Thoracic aorta (tissue), 2 donors: ENCODE results near the gene SULT1B1. TPM values are rescaled to one million over a fixed set of nuclear protein-coding genes. Genes with fewer than 3 reads are reported as not detected.
"Not testable (repeated sequence)": the region's sequence is repeated elsewhere in the genome, so short reads cannot be mapped to it uniquely, and the experiment has no call there.

ENCODE experiments used
- ATAC-seq: fragments of 150-250 bp; one replicate; pipeline ENCODE4 v1.8.0; 2017; ENCODE audit warnings: low read depth; ENCODE audit not compliant: insufficient number of reproducible peaks, low FRiP score
- DNase-seq: peaks from one replicate; pipeline ENCODE4 v3.0.0-alpha.2; 2020; ENCODE audit warnings: low spot score
- H3K27ac ChIP-seq, 2 donors: fragments of 200-600 bp; sonication (generic); 1 replicate in 1 of 2; 2 replicates in 1 of 2; pipeline ENCODE4 v1.5.1; 2016; ENCODE audit warnings: mild to moderate bottlenecking in 2 of 2, moderate library complexity in 2 of 2
- H3K27me3 ChIP-seq: fragments of 200-600 bp; sonication (generic); replicated peaks from 2 replicates; pipeline ENCODE4 v1.6.0; 2016; ENCODE audit warnings: mild to moderate bottlenecking; ENCODE audit not compliant: insufficient read depth
- H3K36me3 ChIP-seq: fragments of 200-600 bp; sonication (generic); one replicate; pipeline ENCODE4 v1.5.1; 2016
- H3K4me1 ChIP-seq, 2 donors: fragments of 200-600 bp; sonication (generic); 1 replicate in 1 of 2; 2 replicates in 1 of 2; pipeline versions ENCODE4 v1.5.1 to v1.6.0; 2016; ENCODE audit warnings: low read depth in 2 of 2, mild to moderate bottlenecking in 1 of 2; ENCODE audit not compliant: control insufficient read depth in 1 of 2
- H3K4me3 ChIP-seq: fragments of 200-600 bp; sonication (generic); 2 replicates; pipeline ENCODE4 v1.5.1; 2016; ENCODE audit warnings: mild to moderate bottlenecking
- H3K9me3 ChIP-seq: fragments of 200-600 bp; sonication (generic); 2 replicates; pipeline ENCODE4 v1.5.1; 2016
- total RNA-seq, 2 donors: library from RNA; depleted of rRNA; stranded (reverse); fragments of >200 nt; gene quantifications; one replicate each; pipeline versions ENCODE4 v1.1.0 to v1.2.3, GENCODE V29; 2016
- TF ChIP-seq, protein P1 (sequence below): fragments of 200-600 bp; sonication (generic); IDR thresholded peaks from one replicate; pipeline ENCODE4 v1.5.1; 2019; ENCODE audit warnings: antibody characterized with exemption

SULT1B1 gene
- total RNA-seq, 2 donors from 2014 or later = 0.41 to 2.9 TPM

GRCh38 chr4:69776696-69777095, 16.3 kb upstream of the SULT1B1 start:
- no peak for ATAC-seq
- DNase-seq = no peak
- Histone ChIP-seq H3K27me3 (no peaks in the 10 kb centered on the region), H3K27ac (no peak overlapping the region), H3K4me3 (no peak overlapping the region), H3K4me1 (no peaks in the 10 kb centered on the region), H3K36me3 (no peaks in the 10 kb centered on the region), H3K9me3 (no peaks in the 10 kb centered on the region)
- TF ChIP-seq, protein P1, sequence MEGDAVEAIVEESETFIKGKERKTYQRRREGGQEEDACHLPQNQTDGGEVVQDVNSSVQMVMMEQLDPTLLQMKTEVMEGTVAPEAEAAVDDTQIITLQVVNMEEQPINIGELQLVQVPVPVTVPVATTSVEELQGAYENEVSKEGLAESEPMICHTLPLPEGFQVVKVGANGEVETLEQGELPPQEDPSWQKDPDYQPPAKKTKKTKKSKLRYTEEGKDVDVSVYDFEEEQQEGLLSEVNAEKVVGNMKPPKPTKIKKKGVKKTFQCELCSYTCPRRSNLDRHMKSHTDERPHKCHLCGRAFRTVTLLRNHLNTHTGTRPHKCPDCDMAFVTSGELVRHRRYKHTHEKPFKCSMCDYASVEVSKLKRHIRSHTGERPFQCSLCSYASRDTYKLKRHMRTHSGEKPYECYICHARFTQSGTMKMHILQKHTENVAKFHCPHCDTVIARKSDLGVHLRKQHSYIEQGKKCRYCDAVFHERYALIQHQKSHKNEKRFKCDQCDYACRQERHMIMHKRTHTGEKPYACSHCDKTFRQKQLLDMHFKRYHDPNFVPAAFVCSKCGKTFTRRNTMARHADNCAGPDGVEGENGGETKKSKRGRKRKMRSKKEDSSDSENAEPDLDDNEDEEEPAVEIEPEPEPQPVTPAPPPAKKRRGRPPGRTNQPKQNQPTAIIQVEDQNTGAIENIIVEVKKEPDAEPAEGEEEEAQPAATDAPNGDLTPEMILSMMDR = no peak

- DNase-seq (no peak), ATAC-seq (no peak)
- Histone ChIP-seq H3K4me3 (no peak overlapping the region), H3K27ac (no peak overlapping the region), H3K4me1 (no peaks in the 10 kb centered on the region), H3K27me3 (no peaks in the 10 kb centered on the region), H3K9me3 (no peaks in the 10 kb centered on the region), H3K36me3 (no peaks in the 10 kb centered on the region)
- TF ChIP-seq, protein P1 = no peak
Measured at GRCh38 chr4:69775321-69775867, 15.0 kb upstream of the SULT1B1 start.

DNA sequence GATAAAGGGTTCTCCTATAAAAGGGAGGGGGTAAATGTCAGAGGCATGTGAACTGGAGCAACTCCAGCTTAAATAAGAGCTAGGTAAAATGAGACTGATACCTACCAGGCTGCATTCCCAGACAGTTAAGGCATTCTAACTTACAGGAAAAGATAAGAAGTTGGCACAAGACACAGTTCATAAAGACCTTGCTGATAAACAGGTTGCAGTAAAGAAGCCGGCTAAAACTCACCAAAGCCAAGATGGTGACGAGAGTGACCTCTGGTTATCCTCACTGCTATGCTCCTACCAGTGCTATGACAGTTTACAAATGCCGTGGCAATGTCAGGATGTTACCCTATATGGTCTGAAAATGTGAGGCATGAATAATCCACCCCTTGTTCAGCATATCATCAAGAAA, 13.1 kb upstream of the SULT1B1 start:
- Histone ChIP-seq H3K4me1 (no peaks in the 10 kb centered on the region), H3K27me3 (no peaks in the 10 kb centered on the region), H3K27ac (no peak overlapping the region), H3K36me3 (no peaks in the 10 kb centered on the region), H3K4me3 (no peak overlapping the region), H3K9me3 (no peaks in the 10 kb centered on the region)
- no peak for DNase-seq
- TF ChIP-seq, protein P1 = no peak
- ATAC-seq = no peak

- H3K9me3 ChIP-seq, H3K36me3 ChIP-seq, ATAC-seq, H3K4me1 ChIP-seq, DNase-seq, H3K27ac ChIP-seq, H3K4me3 ChIP-seq, H3K27me3 ChIP-seq: not testable (repeated sequence)
Measured at GRCh38 chr4:69768554-69768953, 8.1 kb upstream of the SULT1B1 start.

GRCh38 chr4:69765751-69766150, 5.3 kb upstream of the SULT1B1 start:
- ATAC-seq = no peak
- H3K27me3 ChIP-seq = no peaks in the 10 kb centered on the region
- no peak overlapping the region for H3K27ac ChIP-seq
- DNase-seq = no peak
- H3K4me1 ChIP-seq = no peaks in the 10 kb centered on the region
- H3K36me3 ChIP-seq = no peaks in the 10 kb centered on the region
- TF ChIP-seq, protein P1 = no peak
- H3K9me3 ChIP-seq = no peaks in the 10 kb centered on the region
- H3K4me3 ChIP-seq = no peak overlapping the region

GRCh38 chr4:69764311-69764710, 3.9 kb upstream of the SULT1B1 start:
- Histone ChIP-seq H3K4me1 (no peaks in the 10 kb centered on the region), H3K36me3 (no peaks in the 10 kb centered on the region), H3K27ac (no peak overlapping the region), H3K9me3 (no peaks in the 10 kb centered on the region), H3K27me3 (no peaks in the 10 kb centered on the region), H3K4me3 (no peak overlapping the region)
- TF ChIP-seq, protein P1 = no peak
- ATAC-seq = no peak
- DNase-seq = no peak
